Kidney tubule cell (primary cell): ENCODE measurements around the gene RHEB.

Experiments
- DNase-seq: peaks from one replicate; pipeline ENCODE4 v3.0.0-alpha.2; 2018; ENCODE audit warnings: low spot score

RHEB gene

DNA sequence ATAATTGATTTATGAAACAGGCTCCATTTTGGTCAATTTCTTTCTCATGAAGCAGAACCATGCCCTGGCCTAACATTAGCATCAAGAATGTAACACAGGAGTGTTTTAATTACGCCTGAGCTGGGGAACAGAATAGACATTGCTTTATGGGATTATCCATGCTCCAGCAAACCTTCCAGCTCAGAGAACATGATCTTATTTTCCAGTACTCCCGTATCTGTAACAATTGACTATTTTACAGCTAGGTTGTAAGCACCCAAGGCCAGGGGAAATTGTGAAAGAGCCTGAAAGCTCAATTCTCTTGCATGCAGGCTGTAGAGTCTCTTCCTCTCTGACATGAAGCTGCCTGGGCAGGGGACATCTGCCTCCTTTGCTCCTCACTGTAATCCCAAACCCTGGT lies 49.0 kb downstream of the RHEB start:
- no peak for DNase-seq

DNA sequence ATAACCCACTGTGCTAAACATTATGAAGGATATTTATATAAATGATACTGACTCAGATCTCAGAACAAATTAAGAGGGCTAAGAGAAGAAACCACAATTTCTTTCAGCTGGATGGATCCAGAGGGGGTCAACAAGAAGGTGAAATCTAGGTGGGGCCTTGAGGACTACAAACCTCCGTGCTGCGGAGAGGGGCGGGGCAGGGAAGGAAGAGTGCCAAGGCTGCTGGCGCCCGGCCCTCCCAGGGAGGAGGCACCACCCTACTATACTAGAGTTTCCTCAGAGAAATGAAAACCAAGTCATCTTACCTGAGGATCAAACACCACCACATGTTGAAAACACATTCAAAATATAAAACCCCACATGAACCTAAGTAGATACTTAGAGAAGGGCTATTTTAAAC lies 50.4 kb downstream of the RHEB start:
- no peak for DNase-seq

DNA sequence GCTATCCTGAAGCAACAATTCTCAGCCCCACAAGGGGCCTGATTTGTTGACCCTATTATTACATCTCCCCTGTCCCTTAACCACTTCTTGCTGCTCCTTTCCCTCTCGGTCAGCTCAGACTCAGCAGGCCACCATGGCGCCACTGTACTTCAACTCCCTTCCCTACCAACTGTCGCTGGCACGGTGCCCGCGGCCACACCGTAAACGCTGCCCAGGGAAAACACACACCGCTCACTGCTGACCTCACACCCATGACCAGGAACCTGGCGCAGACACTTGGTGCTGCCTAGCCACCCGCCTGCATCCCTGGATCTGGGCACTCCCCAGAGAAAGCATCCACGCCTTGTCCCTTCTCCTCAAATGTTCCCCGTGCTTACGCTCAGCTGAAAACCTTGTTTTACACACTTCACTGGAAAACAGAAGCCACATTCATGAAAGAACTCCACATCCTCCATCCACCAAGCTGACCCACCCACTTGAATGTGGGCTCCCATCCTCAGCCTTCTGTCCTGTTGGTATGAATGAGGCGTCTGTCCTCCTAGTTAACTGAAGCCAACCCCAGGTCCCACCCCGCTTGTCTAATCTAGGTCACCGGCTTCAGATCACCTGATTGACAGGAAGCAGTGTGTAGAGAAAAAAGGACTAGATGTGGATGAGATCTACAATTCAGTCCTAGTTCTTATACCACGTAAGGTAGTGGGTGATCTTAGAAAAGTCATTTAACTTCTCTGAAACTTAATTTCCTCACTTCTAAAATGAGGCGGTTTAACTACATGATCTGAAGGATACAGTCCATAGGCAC lies 51.3 kb downstream of the RHEB start:
- no peak for DNase-seq

DNA sequence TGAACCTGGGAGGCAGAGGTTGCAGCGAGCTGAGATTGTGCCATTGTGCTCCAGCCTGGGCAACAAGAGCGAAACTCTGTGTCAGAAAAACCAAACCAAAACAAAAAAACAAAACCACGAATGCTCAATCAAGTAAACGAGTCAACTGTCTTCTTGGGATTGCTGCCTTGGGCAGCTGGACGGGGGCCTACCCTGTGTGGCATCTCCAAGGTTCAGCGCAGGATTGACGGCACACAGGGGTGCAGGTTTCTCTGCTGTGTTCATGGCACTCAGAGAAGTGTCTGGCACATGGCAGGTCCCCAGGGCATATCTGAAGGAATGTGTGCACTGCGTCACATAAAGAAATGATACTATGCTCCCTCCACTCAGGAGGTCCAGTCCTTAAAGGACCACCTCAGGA lies 54.5 kb downstream of the RHEB start:
- DNase-seq: no peak

DNA sequence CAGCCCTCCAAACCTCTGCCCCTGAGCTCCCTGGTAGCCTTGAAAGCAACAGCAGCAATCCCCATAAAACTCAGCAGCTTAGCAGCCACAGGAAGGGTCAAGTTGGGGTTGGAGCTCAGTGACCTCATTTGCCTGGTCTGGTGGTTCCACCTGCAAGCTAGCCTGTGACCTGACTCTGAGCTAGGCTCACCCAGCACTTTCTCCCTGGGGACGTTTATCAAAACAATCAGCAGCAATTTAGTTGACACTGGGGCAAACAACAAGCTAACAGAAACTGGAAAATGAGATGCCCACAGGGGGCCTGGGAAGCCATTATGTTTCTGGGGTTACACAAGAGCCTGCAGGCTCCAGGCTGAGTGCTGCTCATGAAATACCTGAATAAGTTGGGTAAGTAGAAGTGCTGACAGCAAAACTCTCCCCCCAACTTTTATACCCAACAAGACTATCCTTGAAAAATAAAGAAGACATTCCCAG lies 57.4 kb downstream of the RHEB start:
- DNase-seq: no peak

DNA sequence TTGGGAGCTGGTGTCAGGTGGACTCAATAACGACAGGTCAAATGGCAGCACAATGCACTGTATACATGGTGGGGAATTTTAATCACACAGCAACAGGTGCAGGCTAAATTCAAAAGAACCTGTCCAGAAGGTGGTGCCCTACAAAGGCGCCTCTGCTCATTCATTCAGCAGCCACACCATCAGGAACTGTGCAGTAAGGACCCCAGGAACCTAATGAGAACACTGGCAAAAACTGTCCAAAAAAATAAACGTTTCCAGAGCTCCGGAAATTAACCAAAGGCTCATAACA lies 57.8 kb downstream of the RHEB start:
- no peak for DNase-seq

DNA sequence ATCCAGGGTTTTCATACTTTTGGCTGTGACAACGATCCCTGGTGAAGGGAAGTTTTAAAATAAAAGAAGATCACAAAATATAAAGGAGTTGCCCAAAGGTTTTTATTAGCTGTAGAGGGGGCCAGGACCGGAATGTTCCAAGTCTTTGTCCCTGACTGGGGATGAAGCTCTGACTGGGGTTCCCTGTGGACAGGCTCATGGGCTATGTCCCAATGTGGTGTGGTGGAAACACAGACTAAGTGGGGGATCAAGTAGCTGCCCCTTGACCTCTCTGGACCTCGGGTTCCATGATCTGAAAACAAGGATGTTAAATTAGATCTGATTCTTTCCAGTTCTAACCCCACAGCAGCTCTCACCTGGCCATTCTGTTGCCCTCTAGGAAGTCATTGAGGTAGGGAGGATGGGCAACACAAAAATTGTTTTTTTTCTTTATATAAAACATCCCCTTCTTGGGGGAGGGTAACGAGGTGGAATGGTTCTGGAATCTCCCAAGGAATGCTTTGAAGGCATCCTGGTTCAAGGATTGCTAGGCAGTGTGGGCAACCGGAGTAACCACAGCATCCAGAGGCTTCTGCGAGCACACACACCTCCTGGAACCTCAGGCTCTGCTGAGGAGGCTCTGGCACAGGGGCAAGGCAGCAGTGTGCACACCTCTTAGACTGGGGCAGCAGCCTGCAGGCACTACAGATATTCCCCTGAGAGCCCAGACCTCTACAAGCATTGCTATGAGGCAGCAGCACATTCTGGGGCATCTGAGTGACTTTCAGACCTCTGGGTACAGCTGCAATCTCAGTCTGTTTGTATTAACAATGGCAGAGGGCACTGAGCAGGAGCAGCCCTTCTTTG lies 58.4 kb downstream of the RHEB start:
- peak; percentile 45 for DNase-seq

DNA sequence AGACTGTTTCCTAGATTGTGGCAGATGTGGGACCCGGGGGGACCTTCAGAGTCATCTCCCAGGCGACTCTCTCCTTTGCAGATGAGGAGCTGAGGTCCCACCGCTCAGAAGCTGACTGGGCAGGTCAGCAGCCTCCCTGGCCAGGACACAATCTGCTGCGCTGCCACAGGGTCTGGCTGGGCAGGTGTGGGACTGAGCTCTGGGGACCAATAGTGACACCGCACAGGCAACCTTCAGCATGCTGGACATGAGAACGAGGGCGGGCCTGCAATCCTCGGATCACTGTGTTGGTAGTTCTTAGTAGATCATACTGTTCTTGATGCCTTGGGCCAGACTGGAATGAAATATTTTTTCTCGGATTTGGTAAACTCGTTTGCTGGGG lies 59.2 kb downstream of the RHEB start:
- DNase-seq: no peak

DNA sequence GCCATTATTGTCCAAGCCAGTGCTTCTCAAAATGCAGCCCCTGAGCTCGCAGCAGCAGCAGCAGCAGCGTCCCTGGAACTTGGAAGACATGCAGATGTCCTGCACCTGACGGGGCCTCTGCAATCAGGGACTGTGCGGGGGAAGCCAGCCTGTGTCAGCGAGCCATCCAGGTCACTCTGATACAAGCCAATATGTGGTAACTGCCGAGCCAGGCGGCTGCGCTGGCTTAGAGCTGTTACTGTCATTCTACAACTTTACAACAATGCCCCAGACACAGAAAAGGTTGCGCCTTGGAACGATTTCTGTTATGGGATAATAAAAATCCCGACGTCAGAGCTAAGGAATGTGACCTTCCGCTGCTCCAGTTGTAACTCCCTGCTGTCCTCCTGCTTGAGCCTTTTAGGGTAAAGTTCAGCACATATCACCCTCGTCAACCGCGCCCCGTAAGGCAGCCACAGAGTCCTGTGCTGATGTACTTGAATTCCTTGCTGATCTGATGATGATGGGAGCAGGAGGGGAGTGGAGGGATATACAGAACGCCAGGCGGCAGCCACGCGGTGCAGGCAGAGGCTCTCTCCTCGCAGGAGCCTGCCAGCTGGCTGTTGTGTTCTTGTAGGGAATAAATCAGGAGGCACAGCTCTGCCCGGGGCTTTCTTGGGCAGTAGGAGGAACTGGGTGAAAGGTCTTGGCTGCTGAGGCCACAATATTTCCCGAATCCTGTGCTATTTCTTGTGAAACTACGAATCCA lies 59.8 kb downstream of the RHEB start:
- DNase-seq: peak; percentile 90

DNA sequence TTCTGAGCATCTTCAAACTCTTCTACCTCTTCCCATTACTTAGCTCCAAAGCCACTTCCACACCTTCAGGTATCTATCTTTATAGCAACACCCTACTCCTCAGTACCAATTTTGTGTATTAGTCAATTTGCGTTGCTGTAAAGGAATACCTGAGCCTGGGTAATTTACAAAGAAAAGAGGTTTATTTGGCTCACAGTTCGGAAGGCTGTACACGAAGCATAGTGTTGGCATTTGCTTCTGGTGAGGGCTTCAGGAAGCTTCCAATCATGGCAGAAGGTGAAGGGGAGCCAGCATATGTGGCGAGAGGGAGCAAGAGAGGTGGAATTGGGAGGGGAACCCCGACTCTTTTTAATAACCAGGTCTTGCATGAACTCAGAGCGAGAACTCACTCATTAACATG lies 62.2 kb downstream of the RHEB start:
- DNase-seq: no peak

DNA sequence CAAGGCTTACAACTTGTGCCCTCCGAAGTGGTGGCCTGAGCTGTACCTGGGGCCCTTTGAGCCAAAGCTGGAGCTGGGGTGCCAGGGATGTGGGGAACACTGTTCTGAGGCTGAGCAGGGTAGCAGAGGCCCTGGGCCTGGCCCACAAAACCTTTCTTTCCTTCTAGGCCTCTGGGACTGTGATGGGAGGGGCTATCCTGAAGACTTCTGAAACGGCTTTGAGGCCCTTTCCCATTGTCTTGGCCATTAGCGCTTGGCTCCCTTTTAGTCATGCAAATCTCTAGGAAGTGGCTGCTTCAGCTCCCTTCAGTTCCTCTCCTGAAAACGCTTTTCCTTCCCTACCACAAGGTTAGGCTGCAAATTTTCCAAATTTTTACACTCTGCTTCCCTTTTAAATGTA lies 62.9 kb downstream of the RHEB start:
- no peak for DNase-seq

DNA sequence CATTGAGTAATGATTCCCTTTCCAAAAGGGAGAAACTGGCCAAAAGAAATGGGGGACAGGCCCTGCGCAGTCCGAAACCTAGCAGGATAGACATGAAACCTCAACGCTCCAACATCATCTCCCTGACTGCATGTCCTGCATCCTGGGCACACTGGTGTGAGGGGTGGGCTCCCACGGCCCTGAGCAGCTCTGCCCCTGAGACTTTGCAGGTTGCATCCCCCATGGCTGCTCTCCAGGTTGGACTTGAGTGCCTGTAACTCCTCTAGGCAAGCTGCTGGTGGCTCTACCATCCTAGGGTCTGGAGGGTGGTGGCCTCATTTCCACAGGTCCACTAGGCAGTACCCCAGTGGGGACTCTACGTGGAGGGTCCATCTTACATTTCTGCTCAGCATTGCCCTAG lies 63.4 kb downstream of the RHEB start:
- no peak for DNase-seq

DNA sequence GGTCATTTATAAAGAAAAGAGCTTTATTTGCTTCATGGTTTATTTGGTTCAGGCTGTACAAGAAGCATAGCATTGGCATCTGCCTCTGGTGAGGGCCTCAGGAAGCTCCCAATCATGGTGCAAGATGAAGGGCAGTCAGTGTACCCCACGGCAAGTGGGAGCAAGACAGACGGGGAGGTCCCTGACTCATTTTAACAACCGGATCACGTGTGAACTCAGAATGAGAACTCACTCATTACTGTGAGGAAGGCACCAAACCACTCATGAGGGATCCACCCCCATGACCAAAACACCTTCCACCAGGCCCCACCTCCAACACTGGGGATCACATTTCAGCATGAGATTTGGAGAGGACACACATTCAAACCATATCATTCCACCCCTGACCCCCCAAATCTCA lies 64.0 kb downstream of the RHEB start:
- no peak for DNase-seq

DNA sequence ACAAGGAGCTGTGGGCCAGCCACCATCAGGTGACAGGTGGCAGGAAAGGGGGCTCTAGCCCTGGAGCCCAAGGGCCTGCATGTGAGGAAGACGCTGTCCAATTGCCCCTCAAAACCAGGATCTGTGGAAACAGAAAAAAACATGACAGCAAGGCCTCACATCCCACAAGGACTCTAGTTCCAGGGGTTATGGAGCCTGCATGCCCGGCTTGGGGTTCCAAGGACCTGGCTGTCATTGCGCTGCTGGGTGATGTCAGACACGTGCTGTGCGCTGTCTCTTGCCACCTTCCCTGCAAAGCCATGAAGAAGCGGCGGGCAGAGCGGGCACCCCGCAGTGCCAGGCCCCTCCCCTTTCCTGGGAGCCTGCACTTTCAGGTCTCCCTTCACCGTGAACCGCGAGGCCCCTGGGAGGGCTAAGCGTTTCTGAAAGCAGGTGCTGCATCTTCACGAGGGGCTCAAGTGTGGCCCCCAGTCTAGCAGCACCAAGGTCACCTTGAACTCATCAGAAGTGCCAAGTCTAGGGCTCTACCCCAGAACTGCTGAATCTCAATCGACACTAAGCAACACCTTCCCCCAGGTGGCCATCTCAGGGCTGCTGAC lies 64.7 kb downstream of the RHEB start:
- DNase-seq: no peak

DNA sequence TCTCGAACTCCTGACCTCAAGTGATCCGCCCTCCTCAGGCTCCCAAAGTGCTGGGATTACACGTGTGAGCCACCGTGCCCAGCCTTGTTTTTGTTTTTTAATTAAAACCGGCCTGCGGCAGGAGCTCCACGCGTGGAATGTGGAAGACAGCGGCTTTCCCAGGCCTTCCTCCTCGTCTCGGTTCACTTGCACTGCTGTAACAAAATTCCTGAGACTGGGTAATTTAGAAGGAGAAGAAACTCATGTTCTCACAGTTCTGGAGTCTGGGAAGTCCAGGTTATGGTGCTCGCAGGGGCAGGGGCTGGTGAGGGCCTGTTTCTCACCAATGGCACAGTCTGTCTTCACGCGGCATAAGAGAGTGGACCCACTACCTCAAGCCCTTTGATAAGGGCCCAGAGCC lies 65.4 kb downstream of the RHEB start:
- peak; percentile 30 for DNase-seq

DNA sequence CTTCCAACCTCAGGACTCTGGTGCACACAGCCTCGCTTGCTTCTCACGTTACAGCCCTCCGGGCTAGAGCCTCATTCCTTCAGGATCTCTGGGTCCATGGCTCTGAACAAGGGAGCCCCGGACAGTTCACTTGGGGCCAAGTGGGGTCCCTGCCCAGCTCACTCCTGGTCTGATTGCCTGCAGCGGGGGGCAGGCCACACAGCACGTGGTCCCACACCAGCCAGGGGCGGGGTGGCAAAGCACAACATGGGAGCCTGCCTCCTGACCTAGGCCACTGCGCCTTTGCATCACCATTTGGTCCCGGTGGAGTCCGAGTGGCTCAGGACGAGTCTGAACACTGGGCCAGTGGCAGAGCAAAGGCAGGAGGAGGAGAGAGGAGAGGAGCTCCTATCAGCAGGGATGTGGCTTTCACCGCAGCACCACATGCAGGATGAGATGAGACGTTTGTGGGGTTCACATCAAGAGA lies 66.3 kb downstream of the RHEB start:
- DNase-seq: no peak

DNA sequence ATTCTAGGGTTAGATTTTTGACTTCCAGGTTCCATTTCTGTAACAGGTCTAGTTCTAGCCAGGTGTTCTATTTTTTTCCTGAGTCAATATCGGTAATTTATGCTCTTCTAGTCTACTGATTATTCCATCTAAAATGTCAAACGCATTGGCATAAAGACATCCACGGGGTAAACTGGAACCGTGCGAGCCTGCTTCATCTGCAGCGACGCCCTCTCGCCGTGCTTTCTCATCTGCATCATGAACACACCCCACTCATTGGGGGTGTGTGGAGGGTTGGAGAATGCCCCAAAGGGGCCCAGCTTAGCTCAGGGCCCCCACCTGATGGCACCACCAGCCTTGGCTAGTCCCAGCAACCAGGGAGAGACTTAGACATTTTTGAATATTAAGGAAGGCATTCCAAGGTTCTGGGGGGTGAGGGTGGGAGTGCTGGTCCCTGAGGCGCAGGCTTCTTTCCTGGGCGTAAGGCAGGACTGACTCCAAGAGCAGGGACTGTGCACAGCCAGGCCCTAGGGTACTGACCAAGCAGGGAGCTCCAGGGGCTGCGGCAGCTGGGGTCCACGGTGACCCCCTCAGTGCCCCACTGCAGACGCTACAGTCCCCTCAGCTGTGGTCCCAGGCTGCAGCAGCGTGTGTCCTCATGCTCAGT lies 66.9 kb downstream of the RHEB start:
- no peak for DNase-seq

DNA sequence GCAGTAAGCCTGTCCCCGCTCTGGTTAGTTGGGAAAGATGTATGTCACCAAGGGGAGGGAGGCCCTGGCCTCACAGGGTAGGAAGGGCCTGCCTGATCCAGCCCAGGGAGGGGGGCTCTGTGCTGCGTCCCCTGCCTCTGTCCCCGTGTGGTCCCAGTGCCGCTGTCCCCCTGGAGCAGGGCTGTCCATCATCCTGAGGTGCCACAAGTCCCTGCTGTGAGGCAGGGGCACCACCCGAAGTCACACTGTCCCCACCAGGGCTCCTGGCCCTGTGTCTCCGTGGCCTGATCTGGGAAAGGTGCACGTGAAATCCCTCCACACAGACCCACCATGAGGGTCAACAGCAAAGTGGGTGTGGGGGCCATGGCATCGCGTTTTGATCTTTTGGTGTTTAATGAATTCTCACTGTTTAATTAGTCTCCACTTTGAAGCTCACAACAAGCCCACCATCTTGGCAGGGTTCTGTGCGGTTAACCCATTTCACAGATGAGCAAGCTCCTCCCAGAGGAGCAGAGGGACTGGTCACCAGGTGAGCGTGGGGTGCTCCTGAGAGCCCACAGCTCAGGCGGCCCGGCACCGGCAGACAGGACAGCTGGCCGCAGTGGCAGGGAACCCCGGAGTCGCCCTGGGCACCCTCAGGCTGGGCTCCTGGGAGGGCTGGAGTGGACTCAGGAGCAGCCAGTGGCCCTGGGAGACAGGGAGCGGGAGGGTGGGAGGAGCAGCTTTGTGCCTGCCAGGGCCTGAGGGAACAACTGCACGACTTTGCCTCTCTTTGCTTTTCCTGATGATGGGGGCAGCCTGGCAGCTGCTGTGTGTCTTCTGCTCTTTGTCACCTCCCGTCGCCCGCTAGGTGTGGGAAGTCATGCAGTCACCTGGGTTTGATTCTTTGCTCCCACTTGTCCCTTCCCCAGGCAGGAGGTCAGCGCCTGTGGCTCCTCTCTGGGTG lies 67.8 kb downstream of the RHEB start:
- no peak for DNase-seq

DNA sequence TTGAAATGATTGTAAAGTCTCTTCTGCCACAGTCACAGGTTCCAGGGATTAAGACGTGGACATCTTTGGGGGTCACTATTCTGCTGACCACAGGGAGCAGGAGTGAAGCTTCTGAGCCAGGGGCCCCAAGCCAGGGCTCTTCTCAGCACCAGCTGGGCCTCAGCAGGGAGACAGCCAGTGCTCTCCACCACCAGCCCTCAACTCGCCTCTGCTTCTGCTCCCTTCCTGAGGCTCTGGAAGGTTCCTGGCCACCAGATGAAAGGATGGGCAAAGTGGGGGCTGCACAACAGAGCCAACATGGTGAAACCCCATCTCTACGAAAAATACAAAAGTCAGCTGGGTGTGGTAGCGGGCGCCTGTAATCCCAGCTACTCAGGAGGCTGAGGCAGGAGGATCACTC lies 68.5 kb downstream of the RHEB start:
- no peak for DNase-seq

DNA sequence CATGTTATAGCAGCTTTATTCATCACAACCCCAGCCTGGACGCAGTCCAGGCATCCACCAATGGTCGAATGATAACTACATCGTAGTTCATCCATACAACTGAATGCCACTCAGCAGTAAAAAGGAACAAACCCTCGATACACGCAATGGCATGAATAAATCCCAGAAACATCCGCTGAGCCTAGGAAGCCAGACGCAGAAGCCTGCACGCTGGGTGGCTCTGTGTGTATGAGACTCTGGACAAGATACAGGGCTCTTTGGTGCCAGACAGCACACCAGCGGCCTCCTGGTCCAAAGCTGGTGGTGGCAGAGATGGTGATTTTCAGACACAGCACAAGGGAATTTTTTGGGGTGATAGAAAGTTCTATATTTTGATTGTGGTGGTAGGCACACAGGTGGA lies 69.7 kb downstream of the RHEB start:
- DNase-seq: no peak
